Cardiac muscle cell (in vitro differentiated cells and primary cell): ENCODE results near the gene A1BG. TPM values are rescaled to one million over a fixed set of nuclear protein-coding genes. Genes with fewer than 3 reads are reported as not detected.
A peak's percentile ranks its signal among the peaks of the same experiment; 100 is the strongest.

Source experiments
- DNase-seq, 2 donors: peaks; one replicate each; pipeline versions ENCODE4 v3.0.0 to v3.0.0-alpha.2; 2010 to 2017; ENCODE audit warnings: low read depth in 1 of 2, low spot score in 1 of 2
- H3K27ac ChIP-seq: fragments of 200-600 bp; sonication (generic); 2 replicates; pipeline ENCODE4 v1.5.1; 2016
- H3K27me3 ChIP-seq: fragments of 200-600 bp; sonication (generic); 2 replicates; pipeline ENCODE4 v1.6.0; 2016; ENCODE audit warnings: control low read depth
- H3K36me3 ChIP-seq: fragments of 200-600 bp; sonication (generic); 2 replicates; pipeline ENCODE4 v1.5.1; 2016; ENCODE audit warnings: control low read depth
- H3K4me1 ChIP-seq: fragments of 200-600 bp; sonication (generic); 2 replicates; pipeline ENCODE4 v1.8.1; 2017; ENCODE audit warnings: low read depth, mild to moderate bottlenecking, mixed run types
- H3K4me3 ChIP-seq: fragments of 200-600 bp; sonication (generic); 2 replicates; pipeline ENCODE4 v1.5.1; 2016; ENCODE audit warnings: mild to moderate bottlenecking
- H3K9me3 ChIP-seq: fragments of 200-600 bp; sonication (generic); 2 replicates; pipeline ENCODE4 v1.5.1; 2017; ENCODE audit warnings: low read depth, mild to moderate bottlenecking, control low read depth
- polyA plus RNA-seq: library from polyadenylated mRNA; unstranded; fragments of >200 nt; fragmentation: Nextera tagmentation; extraction: Ambion mirVana; gene quantifications from 2 replicates; pipeline ENCODE4 v1.2.1, GENCODE V29; 2016
- total RNA-seq: library from RNA; depleted of rRNA; stranded (reverse); fragments of >200 nt; gene quantifications from 2 replicates; pipeline ENCODE4 v1.2.3, GENCODE V29; 2016
- TF ChIP-seq, protein P1 (sequence below): IDR thresholded peaks from 2 replicates; pipeline ENCODE4 v1.5.1; 2012; ENCODE audit warnings: low read depth, mild to moderate bottlenecking, low read length

The A1BG gene
- total and polyA plus RNA-seq, 2 experiments from 2014 or later, result 45.9 to 138 TPM

DNA sequence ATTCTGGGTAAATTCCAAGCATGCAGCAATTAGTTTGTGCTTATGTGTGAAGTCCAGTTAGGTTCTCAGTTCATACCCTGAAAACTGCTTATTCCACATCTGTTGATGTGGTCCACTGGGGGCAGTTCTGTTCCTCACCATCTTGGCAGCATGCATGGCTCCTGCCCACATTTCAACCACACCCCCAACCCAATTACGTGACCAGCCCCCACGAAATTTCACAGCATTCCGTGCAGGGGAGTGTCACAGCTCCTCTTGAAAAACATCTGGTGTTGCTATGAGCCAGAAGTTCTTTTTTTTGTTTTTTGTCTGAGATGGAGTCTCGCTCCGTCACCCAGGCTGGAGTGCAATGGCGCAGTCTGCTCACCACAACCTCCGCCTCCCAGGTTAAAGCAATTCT is 57.2 kb downstream of the A1BG start:
- Histone ChIP-seq H3K4me3 (no peak overlapping the region), H3K27ac (no peak overlapping the region), H3K4me1 (no peaks in the 10 kb centered on the region), H3K27me3 (no peaks in the 10 kb centered on the region), H3K9me3 (no peaks in the 10 kb centered on the region), H3K36me3 (peaks cover 51% of the 10 kb centered on the region)
- TF ChIP-seq, protein P1, sequence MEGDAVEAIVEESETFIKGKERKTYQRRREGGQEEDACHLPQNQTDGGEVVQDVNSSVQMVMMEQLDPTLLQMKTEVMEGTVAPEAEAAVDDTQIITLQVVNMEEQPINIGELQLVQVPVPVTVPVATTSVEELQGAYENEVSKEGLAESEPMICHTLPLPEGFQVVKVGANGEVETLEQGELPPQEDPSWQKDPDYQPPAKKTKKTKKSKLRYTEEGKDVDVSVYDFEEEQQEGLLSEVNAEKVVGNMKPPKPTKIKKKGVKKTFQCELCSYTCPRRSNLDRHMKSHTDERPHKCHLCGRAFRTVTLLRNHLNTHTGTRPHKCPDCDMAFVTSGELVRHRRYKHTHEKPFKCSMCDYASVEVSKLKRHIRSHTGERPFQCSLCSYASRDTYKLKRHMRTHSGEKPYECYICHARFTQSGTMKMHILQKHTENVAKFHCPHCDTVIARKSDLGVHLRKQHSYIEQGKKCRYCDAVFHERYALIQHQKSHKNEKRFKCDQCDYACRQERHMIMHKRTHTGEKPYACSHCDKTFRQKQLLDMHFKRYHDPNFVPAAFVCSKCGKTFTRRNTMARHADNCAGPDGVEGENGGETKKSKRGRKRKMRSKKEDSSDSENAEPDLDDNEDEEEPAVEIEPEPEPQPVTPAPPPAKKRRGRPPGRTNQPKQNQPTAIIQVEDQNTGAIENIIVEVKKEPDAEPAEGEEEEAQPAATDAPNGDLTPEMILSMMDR, result no peak
- DNase-seq, result peak in 1 of 2 donors; percentile 5

Other genes starting within 250 kb of the A1BG start
- 27.8 and 29.6 TPM in 2 replicates for gene ZNF329, start 202.7 kb downstream of the A1BG start, total RNA-seq
- gene ZNF329, start 202.7 kb downstream of the A1BG start, polyA plus RNA-seq, result 5.2 and 12.8 TPM in 2 replicates
- 40.3 and 50.1 TPM in 2 replicates for gene ZNF274, start 170.4 kb downstream of the A1BG start, total RNA-seq
- 42.8 and 45.4 TPM in 2 replicates for gene ZNF274, start 170.4 kb downstream of the A1BG start, polyA plus RNA-seq
- gene ZNF544, start 124.6 kb downstream of the A1BG start, total RNA-seq, result 95.9 and 103 TPM in 2 replicates
- gene ZNF544, start 124.6 kb downstream of the A1BG start, polyA plus RNA-seq, result 34.9 and 35.9 TPM in 2 replicates
- 11.3 and 14.7 TPM in 2 replicates for gene ZNF8, start 74.5 kb downstream of the A1BG start, total RNA-seq
- 2.2 and 2.7 TPM in 2 replicates for gene ZNF8, start 74.5 kb downstream of the A1BG start, polyA plus RNA-seq
- gene ERVK3-1, start 48.1 kb downstream of the A1BG start, total RNA-seq, result 64.3 and 92.4 TPM in 2 replicates
- gene ERVK3-1, start 48.1 kb downstream of the A1BG start, polyA plus RNA-seq, result 62.8 and 62.9 TPM in 2 replicates
- 2.4 and 2.5 TPM in 2 replicates for gene ZSCAN22, start 26.5 kb downstream of the A1BG start, total RNA-seq
- gene ZSCAN22, start 26.5 kb downstream of the A1BG start, polyA plus RNA-seq, result 3.7 and 4.2 TPM in 2 replicates
- 5.9 and 7.6 TPM in 2 replicates for gene ZNF497, start 9.3 kb upstream of the A1BG start, total RNA-seq
- 5.8 and 6.8 TPM in 2 replicates for gene ZNF497, start 9.3 kb upstream of the A1BG start, polyA plus RNA-seq
- gene ZNF837, start 27.5 kb upstream of the A1BG start, total RNA-seq, result 9.1 and 12.6 TPM in 2 replicates
- gene ZNF837, start 27.5 kb upstream of the A1BG start, polyA plus RNA-seq, result 7.6 and 8.9 TPM in 2 replicates
- gene RPS5, start 33.8 kb upstream of the A1BG start, total RNA-seq, result 1,551 and 1,738 TPM in 2 replicates
- 643 and 656 TPM in 2 replicates for gene RPS5, start 33.8 kb upstream of the A1BG start, polyA plus RNA-seq
- 3.1 TPM in 1 of 2 replicates, not detected in the other for gene RNF225, start 42.2 kb upstream of the A1BG start, total RNA-seq
- gene RNF225, start 42.2 kb upstream of the A1BG start, polyA plus RNA-seq, result not detected in 2 replicates
- gene ZNF584, start 55.2 kb upstream of the A1BG start, total RNA-seq, result 15.6 and 37.9 TPM in 2 replicates
- gene ZNF584, start 55.2 kb upstream of the A1BG start, polyA plus RNA-seq, result 16.0 and 18.6 TPM in 2 replicates
- not detected in 2 replicates for gene ZNF132, start 86.7 kb upstream of the A1BG start, total RNA-seq
- gene ZNF132, start 86.7 kb upstream of the A1BG start, polyA plus RNA-seq, result 1.1 and 1.4 TPM in 2 replicates
- 10.3 and 19.0 TPM in 2 replicates for gene ZNF324B, start 98.1 kb upstream of the A1BG start, total RNA-seq
- gene ZNF324B, start 98.1 kb upstream of the A1BG start, polyA plus RNA-seq, result 3.4 and 5.0 TPM in 2 replicates
- gene ZNF324, start 113.6 kb upstream of the A1BG start, total RNA-seq, result 24.7 and 27.8 TPM in 2 replicates
- 15.7 and 18.8 TPM in 2 replicates for gene ZNF324, start 113.6 kb upstream of the A1BG start, polyA plus RNA-seq
- 29.0 and 41.1 TPM in 2 replicates for gene ZNF446, start 122.9 kb upstream of the A1BG start, total RNA-seq
- gene ZNF446, start 122.9 kb upstream of the A1BG start, polyA plus RNA-seq, result 16.3 and 20.5 TPM in 2 replicates
- 17.7 and 23.9 TPM in 2 replicates for gene SLC27A5, start 158.5 kb upstream of the A1BG start, total RNA-seq
- gene SLC27A5, start 158.5 kb upstream of the A1BG start, polyA plus RNA-seq, result 22.5 and 22.8 TPM in 2 replicates
- 22.8 and 26.3 TPM in 2 replicates for gene ZBTB45, start 166.3 kb upstream of the A1BG start, total RNA-seq
- 29.4 and 34.6 TPM in 2 replicates for gene ZBTB45, start 166.3 kb upstream of the A1BG start, polyA plus RNA-seq
- gene TRIM28, start 190.6 kb upstream of the A1BG start, total RNA-seq, result 563 and 650 TPM in 2 replicates
- gene TRIM28, start 190.6 kb upstream of the A1BG start, polyA plus RNA-seq, result 303 and 343 TPM in 2 replicates
- 223 and 265 TPM in 2 replicates for gene CHMP2A, start 201.6 kb upstream of the A1BG start, total RNA-seq
- 247 and 319 TPM in 2 replicates for gene CHMP2A, start 201.6 kb upstream of the A1BG start, polyA plus RNA-seq
- gene UBE2M, start 205.1 kb upstream of the A1BG start, total RNA-seq, result 70.8 and 79.0 TPM in 2 replicates
- 169 and 177 TPM in 2 replicates for gene UBE2M, start 205.1 kb upstream of the A1BG start, polyA plus RNA-seq
- gene MZF1, start 219.8 kb upstream of the A1BG start, total RNA-seq, result 51.1 TPM in 2 replicates
- 25.1 and 34.7 TPM in 2 replicates for gene MZF1, start 219.8 kb upstream of the A1BG start, polyA plus RNA-seq